Natural killer cell (primary cell): ENCODE measurements around the gene LUC7L3. TPM values are rescaled to one million over a fixed set of nuclear protein-coding genes. Genes with fewer than 3 reads are reported as not detected.

Experiments
- ATAC-seq, 3 donors: fragments of 150-1000 bp in 2 of 3; fragments of 200-7000 bp in 1 of 3; cut with Tn5 transposase; 1 replicate in 1 of 3; 2 replicates in 2 of 3; pipeline ENCODE4 v1.10.0; 2021; ENCODE audit warnings: mild to moderate bottlenecking in 2 of 3, moderate library complexity in 2 of 3
- DNase-seq, 2 donors: peaks; one replicate each; pipeline versions ENCODE4 v3.0.0 to v3.0.0-alpha.2; 2013 to 2021; ENCODE audit warnings: mixed read lengths in 1 of 2
- H3K27ac ChIP-seq: one replicate; pipeline ENCODE4 v1.5.1; 2013; ENCODE audit warnings: mild to moderate bottlenecking, low read length
- H3K27me3 ChIP-seq: one replicate; pipeline ENCODE4 v1.6.1; 2013; ENCODE audit warnings: low read length; ENCODE audit not compliant: control insufficient read depth, insufficient read depth
- H3K36me3 ChIP-seq: one replicate; pipeline ENCODE4 v1.6.1; 2013; ENCODE audit warnings: low read length; ENCODE audit not compliant: control insufficient read depth, insufficient read depth
- H3K4me1 ChIP-seq: one replicate; pipeline ENCODE4 v1.6.1; 2013; ENCODE audit warnings: low read length; ENCODE audit not compliant: control insufficient read depth, insufficient read depth
- H3K4me3 ChIP-seq: one replicate; pipeline ENCODE4 v1.5.1; 2013; ENCODE audit warnings: low read length
- H3K9me3 ChIP-seq: one replicate; pipeline ENCODE4 v1.6.1; 2013; ENCODE audit warnings: low read length; ENCODE audit not compliant: control insufficient read depth, insufficient read depth
- H3K27ac Mint-ChIP-seq, 2 donors: one replicate each; pipeline ENCODE4 v1.8.0; 2022; ENCODE audit warnings: mild to moderate bottlenecking in 2 of 2, mixed read lengths in 2 of 2, moderate library complexity in 1 of 2
- H3K27me3 Mint-ChIP-seq, 2 donors: one replicate each; pipeline ENCODE4 v1.8.0; 2022; ENCODE audit warnings: low read depth in 2 of 2, mixed read lengths in 2 of 2
- H3K36me3 Mint-ChIP-seq: one replicate; pipeline ENCODE4 v1.8.0; 2022; ENCODE audit warnings: mixed read lengths
- H3K4me1 Mint-ChIP-seq, 2 donors: one replicate each; pipeline ENCODE4 v1.8.0; 2022; ENCODE audit warnings: mixed read lengths in 2 of 2
- H3K4me3 Mint-ChIP-seq: one replicate; pipeline ENCODE4 v1.8.0; 2022; ENCODE audit warnings: mild to moderate bottlenecking, moderate library complexity, mixed read lengths
- H3K9me3 Mint-ChIP-seq, 2 donors: one replicate each; pipeline ENCODE4 v1.8.0; 2022; ENCODE audit warnings: mixed read lengths in 2 of 2
- CTCF ChIP-seq: fragments of 200-600 bp; IDR thresholded peaks from one replicate; pipeline ENCODE4 v1.8.0; 2022; ENCODE audit warnings: antibody characterized with exemption
- WGBS: methylation state at CpG from one replicate; pipeline ENCODE4 v1.1.7; 2013; ENCODE audit warnings: missing lambda C conversion rate; ENCODE audit not compliant: insufficient coverage; 5-methylcytosine and 5-hydroxymethylcytosine counted together
- intact Hi-C: fragments of 100-400 bp; cut with micrococcal nuclease; formaldehyde crosslinking; loops from one replicate; pipeline ENCODE4 v1.14.2; 2022
- total RNA-seq, 4 donors: library from RNA; stranded (reverse); fragments of 120-200 nt in 1 of 4; gene quantifications; one replicate each; pipeline versions ENCODE4 v1.2.3 to v1.2.4, GENCODE V29; 2013 to 2022

The LUC7L3 gene
- total RNA-seq, 3 donors from 2014 or later (not counting 1 experiment from before 2014, with no cell fraction given), result 152 to 213 (median 196) TPM

GRCh38 chr17:50697062-50697461, 22.3 kb upstream of the LUC7L3 start:
- Histone ChIP-seq H3K4me3 (no peak overlapping the region), H3K4me1 (no peaks in the 10 kb centered on the region), H3K36me3 (peaks cover 73% of the 10 kb centered on the region), H3K9me3 (no peaks in the 10 kb centered on the region), H3K27me3 (no peaks in the 10 kb centered on the region), H3K27ac (no peak overlapping the region)
- Mint-ChIP-seq H3K4me3 (no peak overlapping the region), H3K9me3 (no peaks in the 10 kb centered on the region), H3K36me3 (peaks cover 19% of the 10 kb centered on the region), H3K27me3 (no peaks in the 10 kb centered on the region), H3K27ac (peak overlapping the region in 1 of 2 donors; percentile 3), H3K4me1 (peaks cover 14 to 15% of the 10 kb centered on the region in 2 donors)
- DNase-seq (no peak), ATAC-seq (no peak)
- intact Hi-C loops, result no loop called here
- 98% methylated on average over 3 of the region's 3 CpGs for WGBS
- TF ChIP-seq CTCF, result no peak

- H3K27ac ChIP-seq, result no peak overlapping the region
- H3K4me1 ChIP-seq, result no peaks in the 10 kb centered on the region
- H3K9me3 Mint-ChIP-seq, result no peaks in the 10 kb centered on the region
- H3K9me3 ChIP-seq, result no peaks in the 10 kb centered on the region
- no peak for TF ChIP-seq CTCF
- ATAC-seq (no peak), DNase-seq (peak in 1 of 2 donors; percentile 21)
- intact Hi-C loops, result no loop called here
- peaks cover 19% of the 10 kb centered on the region for H3K36me3 Mint-ChIP-seq
- H3K27ac Mint-ChIP-seq, result no peak overlapping the region
- H3K4me1 Mint-ChIP-seq, result peaks cover 14 to 16% of the 10 kb centered on the region in 2 donors
- no peaks in the 10 kb centered on the region for H3K27me3 ChIP-seq
- H3K36me3 ChIP-seq, result peaks cover 73% of the 10 kb centered on the region
- 68% methylated on average over 3 of the region's 3 CpGs for WGBS
- no peaks in the 10 kb centered on the region for H3K27me3 Mint-ChIP-seq
- H3K4me3 ChIP-seq, result no peak overlapping the region
- no peak overlapping the region for H3K4me3 Mint-ChIP-seq
Observed at GRCh38 chr17:50697663-50698272, 21.6 kb upstream of the LUC7L3 start.

- no peak overlapping the region for H3K27ac Mint-ChIP-seq
- 98% methylated on average over 7 of the region's 7 CpGs for WGBS
- Histone ChIP-seq H3K4me3 (no peak overlapping the region), H3K27me3 (no peaks in the 10 kb centered on the region), H3K36me3 (peaks cover 72% of the 10 kb centered on the region), H3K4me1 (no peaks in the 10 kb centered on the region), H3K9me3 (no peaks in the 10 kb centered on the region), H3K27ac (no peak overlapping the region)
- no peak for DNase-seq
- H3K9me3 Mint-ChIP-seq, result no peaks in the 10 kb centered on the region
- no peaks in the 10 kb centered on the region for H3K27me3 Mint-ChIP-seq
- no peak overlapping the region for H3K4me3 Mint-ChIP-seq
- no peak for ATAC-seq
- H3K36me3 Mint-ChIP-seq, result peaks cover 19% of the 10 kb centered on the region
- intact Hi-C loops, result no loop called here
- peaks cover 28 to 29% of the 10 kb centered on the region in 2 donors for H3K4me1 Mint-ChIP-seq
- TF ChIP-seq CTCF, result no peak
Observed at GRCh38 chr17:50699410-50699809, 20.0 kb upstream of the LUC7L3 start.

- peaks cover 13% of the 10 kb centered on the region for H3K4me1 ChIP-seq
- WGBS, result 100% methylated on average over 2 of the region's 3 CpGs
- H3K36me3 ChIP-seq, result peaks cover 35% of the 10 kb centered on the region
- H3K27me3 ChIP-seq, result no peaks in the 10 kb centered on the region
- Mint-ChIP-seq H3K4me3 (no peak overlapping the region), H3K36me3 (no peaks in the 10 kb centered on the region), H3K9me3 (no peaks in the 10 kb centered on the region), H3K27me3 (no peaks in the 10 kb centered on the region), H3K27ac (peak overlapping the region; percentile 6 to 71), H3K4me1 (peaks cover 30 to 32% of the 10 kb centered on the region in 2 donors)
- DNase-seq (no peak), ATAC-seq (no peak)
- intact Hi-C loops, result no loop called here
- H3K4me3 ChIP-seq, result no peak overlapping the region
- no peak for TF ChIP-seq CTCF
- H3K9me3 ChIP-seq, result no peaks in the 10 kb centered on the region
- H3K27ac ChIP-seq, result no peak overlapping the region
Observed at GRCh38 chr17:50703162-50703561, 16.2 kb upstream of the LUC7L3 start.
